Activated CD4-positive, alpha-beta T cell treated with anti-CD3 and anti-CD28 coated beads, Interleukin-2, amount 10 ng/mL, durations not matched to agents 7 days and 5 days (primary cell): ENCODE data around the gene RAD23B. TPM values are rescaled to one million over a fixed set of nuclear protein-coding genes. Genes with fewer than 3 reads are reported as not detected.
"Not testable (repeated sequence)": the region's sequence is repeated elsewhere in the genome, so short reads cannot be mapped to it uniquely, and the experiment has no call there.

ENCODE experiments used
- CTCF ChIA-PET: fragments of 350-600 bp; sonication (Branson Sonifier 250); formaldehyde crosslinking; loops from one replicate; lab custom pipeline; 2021; ENCODE audit warnings: antibody characterized with exemption; lab: Charles Lee
- POLR2A ChIA-PET: fragments of 350-600 bp; sonication (Branson Sonifier 250); formaldehyde crosslinking; loops from one replicate; lab custom pipeline; 2021; ENCODE audit warnings: antibody characterized with exemption; lab: Charles Lee
- DNase-seq: peaks from one replicate; pipeline ENCODE4 v3.0.0-alpha.2; 2020
- H3K27ac Mint-ChIP-seq: one replicate; pipeline ENCODE4 v1.8.0; 2021; ENCODE audit warnings: mild to moderate bottlenecking, moderate library complexity, mixed read lengths
- H3K27me3 Mint-ChIP-seq: one replicate; pipeline ENCODE4 v1.8.0; 2021; ENCODE audit warnings: mixed read lengths
- H3K36me3 Mint-ChIP-seq: one replicate; pipeline ENCODE4 v1.8.0; 2021; ENCODE audit warnings: low read depth, mixed read lengths
- H3K4me1 Mint-ChIP-seq: one replicate; pipeline ENCODE4 v1.8.0; 2021; ENCODE audit warnings: mixed read lengths
- H3K4me3 Mint-ChIP-seq: one replicate; pipeline ENCODE4 v1.8.0; 2021; ENCODE audit warnings: mild to moderate bottlenecking, moderate library complexity, mixed read lengths
- H3K9me3 Mint-ChIP-seq: one replicate; pipeline ENCODE4 v1.8.0; 2021; ENCODE audit warnings: mixed read lengths
- total RNA-seq, 2 experiments: library from RNA; stranded (reverse); gene quantifications; one replicate each; pipeline ENCODE4 v1.2.3, GENCODE V29; 2021

The RAD23B gene
- total RNA-seq, 2 experiments from 2014 or later: 89.7 to 116 TPM

GRCh38 chr9:107284636-107285035 lies 1.6 kb downstream of the RAD23B start:
- H3K9me3 Mint-ChIP-seq: no peaks in the 10 kb centered on the region
- peaks cover 22% of the 10 kb centered on the region for H3K36me3 Mint-ChIP-seq
- H3K27me3 Mint-ChIP-seq: peaks cover 8% of the 10 kb centered on the region
- POLR2A ChIA-PET: no interaction called here
- H3K4me1 Mint-ChIP-seq: peaks cover 59% of the 10 kb centered on the region
- H3K4me3 Mint-ChIP-seq: peak overlapping the region; percentile 89
- DNase-seq: no peak
- CTCF ChIA-PET: interaction anchor here (0.6 to 1.5 kb wide), 4 partner anchors 23 to 948 kb away, joined by 3 to 5 read pairs (median 4); no protein-coding TSS in a partner anchor
- peak overlapping the region; percentile 93 for H3K27ac Mint-ChIP-seq

- CTCF ChIA-PET: interaction anchor here (1.0 kb wide), 1 partner anchor 14 kb away, joined by 3 read pairs; no protein-coding TSS in a partner anchor
- POLR2A ChIA-PET: no interaction called here
- H3K27me3 Mint-ChIP-seq: peaks cover 8% of the 10 kb centered on the region
- no peak for DNase-seq
- H3K27ac Mint-ChIP-seq: peak overlapping the region; percentile 93
- H3K4me1 Mint-ChIP-seq: peaks cover 66% of the 10 kb centered on the region
- H3K36me3 Mint-ChIP-seq: peaks cover 22% of the 10 kb centered on the region
- H3K4me3 Mint-ChIP-seq: peak overlapping the region; percentile 89
- no peaks in the 10 kb centered on the region for H3K9me3 Mint-ChIP-seq
Observed at GRCh38 chr9:107285286-107285685, 2.2 kb downstream of the RAD23B start.

GRCh38 chr9:107286057-107286456 lies 3.0 kb downstream of the RAD23B start:
- no peaks in the 10 kb centered on the region for H3K9me3 Mint-ChIP-seq
- CTCF ChIA-PET: interaction anchor here (1.0 kb wide), 1 partner anchor 13 kb away, joined by 3 read pairs; no protein-coding TSS in a partner anchor
- peaks cover 25% of the 10 kb centered on the region for H3K36me3 Mint-ChIP-seq
- H3K4me1 Mint-ChIP-seq: peaks cover 64% of the 10 kb centered on the region
- peaks cover 4% of the 10 kb centered on the region for H3K27me3 Mint-ChIP-seq
- peak overlapping the region; percentile 47 for H3K27ac Mint-ChIP-seq
- no peak for DNase-seq
- H3K4me3 Mint-ChIP-seq: peak overlapping the region; percentile 89
- POLR2A ChIA-PET: no interaction called here

GRCh38 chr9:107288701-107289100 lies 5.6 kb downstream of the RAD23B start:
- CTCF ChIA-PET: no interaction called here

GRCh38 chr9:107290619-107291018 lies 7.5 kb downstream of the RAD23B start:
- Mint-ChIP-seq H3K4me3 (no peak overlapping the region), H3K9me3 (no peaks in the 10 kb centered on the region), H3K4me1 (peaks cover 70% of the 10 kb centered on the region), H3K27me3 (no peaks in the 10 kb centered on the region), H3K27ac (no peak overlapping the region), H3K36me3 (peaks cover 24% of the 10 kb centered on the region)
- no peak for DNase-seq
- CTCF ChIA-PET: no interaction called here
- POLR2A ChIA-PET: no interaction called here

More at GRCh38 chr9:107288701-107289100, 5.6 kb downstream of the RAD23B start:
- Mint-ChIP-seq H3K27ac (peak overlapping the region; percentile 20), H3K9me3 (no peaks in the 10 kb centered on the region), H3K4me3 (no peak overlapping the region), H3K4me1 (peaks cover 60% of the 10 kb centered on the region), H3K27me3 (no peaks in the 10 kb centered on the region), H3K36me3 (peaks cover 25% of the 10 kb centered on the region)
- no peak for DNase-seq
- POLR2A ChIA-PET: no interaction called here

- Mint-ChIP-seq H3K36me3 (peaks cover 16% of the 10 kb centered on the region), H3K9me3 (no peaks in the 10 kb centered on the region), H3K27me3 (no peaks in the 10 kb centered on the region), H3K27ac (no peak overlapping the region), H3K4me3 (no peak overlapping the region), H3K4me1 (peaks cover 66% of the 10 kb centered on the region)
- ChIA-PET CTCF (interaction anchor here (1.7 kb wide), 1 partner anchor 11 kb away, joined by 3 read pairs; no protein-coding TSS in a partner anchor), POLR2A (no interaction called here)
- DNase-seq: no peak
Observed at GRCh38 chr9:107292821-107293542, 9.9 kb downstream of the RAD23B start.

GRCh38 chr9:107293543-107294085 lies 10.5 kb downstream of the RAD23B start:
- ChIA-PET CTCF (interaction anchor here (0.8 kb wide), 1 partner anchor 12 kb away, joined by 3 read pairs; no protein-coding TSS in a partner anchor), POLR2A (no interaction called here)
- H3K4me3 Mint-ChIP-seq: no peak overlapping the region
- peaks cover 61% of the 10 kb centered on the region for H3K4me1 Mint-ChIP-seq
- H3K36me3 Mint-ChIP-seq: peaks cover 15% of the 10 kb centered on the region
- no peaks in the 10 kb centered on the region for H3K9me3 Mint-ChIP-seq
- no peak overlapping the region for H3K27ac Mint-ChIP-seq
- DNase-seq: no peak
- no peaks in the 10 kb centered on the region for H3K27me3 Mint-ChIP-seq

- DNase-seq: no peak
- H3K4me3 Mint-ChIP-seq: no peak overlapping the region
- peaks cover 59% of the 10 kb centered on the region for H3K4me1 Mint-ChIP-seq
- POLR2A ChIA-PET: no interaction called here
- no peaks in the 10 kb centered on the region for H3K27me3 Mint-ChIP-seq
- H3K27ac Mint-ChIP-seq: no peak overlapping the region
- H3K36me3 Mint-ChIP-seq: peaks cover 13% of the 10 kb centered on the region
- no peaks in the 10 kb centered on the region for H3K9me3 Mint-ChIP-seq
- CTCF ChIA-PET: no interaction called here
Observed at GRCh38 chr9:107294756-107295155, 11.7 kb downstream of the RAD23B start.

GRCh38 chr9:107295995-107296394 lies 12.9 kb downstream of the RAD23B start:
- CTCF ChIA-PET: no interaction called here
- Mint-ChIP-seq H3K27me3 (no peaks in the 10 kb centered on the region), H3K4me1 (peaks cover 53% of the 10 kb centered on the region), H3K4me3 (no peak overlapping the region), H3K36me3 (peaks cover 12% of the 10 kb centered on the region), H3K9me3 (no peaks in the 10 kb centered on the region), H3K27ac (no peak overlapping the region)
- POLR2A ChIA-PET: no interaction called here
- no peak for DNase-seq

GRCh38 chr9:107296592-107296991 lies 13.5 kb downstream of the RAD23B start:
- Mint-ChIP-seq H3K36me3 (peaks cover 14% of the 10 kb centered on the region), H3K27ac (peak overlapping the region; percentile 31), H3K4me1 (peaks cover 55% of the 10 kb centered on the region)
- H3K27me3 Mint-ChIP-seq, DNase-seq, POLR2A ChIA-PET, H3K4me3 Mint-ChIP-seq, H3K9me3 Mint-ChIP-seq: not testable (repeated sequence)
- CTCF ChIA-PET: interaction anchor here (1.2 kb wide), 1 partner anchor 45 kb away, joined by 4 read pairs; no protein-coding TSS in a partner anchor

GRCh38 chr9:107299437-107299836 lies 16.4 kb downstream of the RAD23B start:
- POLR2A ChIA-PET: no interaction called here

GRCh38 chr9:107306308-107306707 lies 23.2 kb downstream of the RAD23B start:
- Mint-ChIP-seq H3K4me1 (peaks cover 48% of the 10 kb centered on the region), H3K4me3 (no peak overlapping the region), H3K27ac (no peak overlapping the region), H3K27me3 (no peaks in the 10 kb centered on the region), H3K36me3 (peaks cover 51% of the 10 kb centered on the region), H3K9me3 (no peaks in the 10 kb centered on the region)
- POLR2A ChIA-PET: no interaction called here
- no peak for DNase-seq
- CTCF ChIA-PET: interaction anchor here (0.8 to 2.4 kb wide), 2 partner anchors 23 to 35 kb away, joined by 4 to 5 read pairs; partner anchors contain the start of gene RAD23B

More at GRCh38 chr9:107299437-107299836, 16.4 kb downstream of the RAD23B start:
- Mint-ChIP-seq H3K27ac (no peak overlapping the region), H3K9me3 (no peaks in the 10 kb centered on the region), H3K4me1 (peaks cover 40% of the 10 kb centered on the region), H3K36me3 (peaks cover 8% of the 10 kb centered on the region), H3K4me3 (no peak overlapping the region), H3K27me3 (no peaks in the 10 kb centered on the region)
- CTCF ChIA-PET: interaction anchor here (0.7 kb wide), 1 partner anchor 14 kb away, joined by 3 read pairs; no protein-coding TSS in a partner anchor
- DNase-seq: no peak

- ChIA-PET CTCF (interaction anchor here (0.6 to 1.0 kb wide), 3 partner anchors 23 to 1742 kb away, joined by 3 read pairs; no protein-coding TSS in a partner anchor), POLR2A (interaction anchor here (0.6 kb wide), 1 partner anchor 24 kb away, joined by 5 read pairs; the partner anchor contains the start of gene RAD23B)
- DNase-seq: no peak
- no peaks in the 10 kb centered on the region for H3K27me3 Mint-ChIP-seq
- H3K9me3 Mint-ChIP-seq: no peaks in the 10 kb centered on the region
- H3K36me3 Mint-ChIP-seq: peaks cover 55% of the 10 kb centered on the region
- peaks cover 53% of the 10 kb centered on the region for H3K4me1 Mint-ChIP-seq
- no peak overlapping the region for H3K27ac Mint-ChIP-seq
- no peak overlapping the region for H3K4me3 Mint-ChIP-seq
Observed at GRCh38 chr9:107307331-107307730, 24.3 kb downstream of the RAD23B start.
